Esophagus squamous epithelium (tissue), 5 donors: Measurements from ENCODE around the gene GAB2. TPM values are rescaled to one million over a fixed set of nuclear protein-coding genes. Genes with fewer than 3 reads are reported as not detected.
A peak's percentile ranks its signal among the peaks of the same experiment; 100 is the strongest.

Source experiments
- DNase-seq: peaks from one replicate; lab custom pipeline; 2025; lab: John Stamatoyannopoulos, UW
- H3K27ac ChIP-seq, 4 donors: fragments of 200-600 bp; sonication (generic); one replicate each; pipeline ENCODE4 v1.5.1; 2016 to 2019; ENCODE audit warnings: mild to moderate bottlenecking in 1 of 4
- H3K27me3 ChIP-seq, 4 donors: fragments of 200-600 bp; sonication (generic); 1 replicate in 3 of 4; 2 replicates in 1 of 4; pipeline versions ENCODE4 v1.5.1 to v1.6.0; 2017 to 2021; ENCODE audit warnings: antibody characterized with exemption in 1 of 4
- H3K36me3 ChIP-seq, 3 donors: fragments of 200-600 bp; sonication (generic); one replicate each; pipeline ENCODE4 v1.5.1; 2016 to 2019
- H3K4me1 ChIP-seq, 3 donors: fragments of 200-600 bp; sonication (generic); one replicate each; pipeline ENCODE4 v1.5.1; 2017 to 2019
- H3K4me3 ChIP-seq, 4 donors: fragments of 200-600 bp; sonication (generic); 1 replicate in 3 of 4; 2 replicates in 1 of 4; pipeline ENCODE4 v1.5.1; 2016 to 2019; ENCODE audit warnings: mild to moderate bottlenecking in 2 of 4, moderate library complexity in 1 of 4
- H3K9me3 ChIP-seq, 3 donors: fragments of 200-600 bp; sonication (generic); one replicate each; pipeline ENCODE4 v1.5.1; 2016 to 2019
- POLR2A ChIP-seq, 4 donors: fragments of 450-650 bp; IDR thresholded peaks; one replicate each; pipeline ENCODE4 v1.6.1; 2017; ENCODE audit warnings: antibody characterized with exemption in 4 of 4, mild to moderate bottlenecking in 4 of 4, moderate library complexity in 3 of 4
- WGBS, 2 donors: methylation state at CpG; one replicate each; pipeline ENCODE4 v1.1.5; 2018; 5-methylcytosine and 5-hydroxymethylcytosine counted together
- intact Hi-C: fragments of 100-400 bp; cut with DNase I; formaldehyde crosslinking; loops from one replicate; pipeline ENCODE4 v1.15.0; 2022
- total RNA-seq, 4 donors: library from RNA; depleted of rRNA; stranded (reverse); fragments of >200 nt; gene quantifications; one replicate each; pipeline ENCODE4 v1.1.0, GENCODE V29; 2016
- TF ChIP-seq, protein P1 (sequence below), 6 experiments: fragments of 450-650 bp in 4 of 6; fragments of 200-600 bp in 2 of 6; sonication (generic) in 2 of 6; IDR thresholded peaks; one replicate each; pipeline ENCODE4 v1.5.1; 2016 to 2019; ENCODE audit warnings: antibody characterized with exemption in 6 of 6, mild to moderate bottlenecking in 4 of 6, moderate library complexity in 4 of 6
- donor health status: DM: yes; HTN: yes; CAD: no.

GAB2 gene
- total RNA-seq, 4 donors from 2014 or later, result 4.6 to 23.7 (median 11.2) TPM

DNA sequence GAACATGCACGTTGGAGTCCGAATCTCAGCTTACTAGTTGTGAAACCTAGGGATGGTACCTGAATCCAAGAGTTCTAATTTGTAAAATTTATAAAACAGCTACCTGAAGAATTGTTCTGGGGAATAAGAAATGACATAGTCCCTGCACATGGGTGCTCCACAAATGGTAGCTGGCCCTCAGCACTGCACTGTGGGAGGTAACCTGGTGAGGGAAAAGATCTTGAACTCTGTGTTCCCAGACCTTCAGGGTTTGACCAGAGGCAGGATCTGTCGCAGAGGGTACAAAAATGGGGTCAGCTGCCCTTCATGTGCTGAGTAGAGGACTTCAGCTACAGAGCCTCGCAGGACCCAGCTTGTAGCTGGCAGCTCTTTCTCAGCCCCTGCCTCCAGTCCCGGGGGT is 155.4 kb downstream of the GAB2 start:
- WGBS, 2 donors, result 75 to 79% methylated on average over 4 to 5 of the region's 5 CpGs
- intact Hi-C loops, result no loop called here
- H3K4me1 ChIP-seq, result peaks cover 0 to 14% (median 3%) of the 10 kb centered on the region in 3 donors
- no peak overlapping the region for H3K27ac ChIP-seq
- no peak overlapping the region for H3K4me3 ChIP-seq
- H3K36me3 ChIP-seq, result no peaks in the 10 kb centered on the region
- no peaks in the 10 kb centered on the region for H3K9me3 ChIP-seq
- DNase-seq, result no peak
- TF ChIP-seq, protein P1, sequence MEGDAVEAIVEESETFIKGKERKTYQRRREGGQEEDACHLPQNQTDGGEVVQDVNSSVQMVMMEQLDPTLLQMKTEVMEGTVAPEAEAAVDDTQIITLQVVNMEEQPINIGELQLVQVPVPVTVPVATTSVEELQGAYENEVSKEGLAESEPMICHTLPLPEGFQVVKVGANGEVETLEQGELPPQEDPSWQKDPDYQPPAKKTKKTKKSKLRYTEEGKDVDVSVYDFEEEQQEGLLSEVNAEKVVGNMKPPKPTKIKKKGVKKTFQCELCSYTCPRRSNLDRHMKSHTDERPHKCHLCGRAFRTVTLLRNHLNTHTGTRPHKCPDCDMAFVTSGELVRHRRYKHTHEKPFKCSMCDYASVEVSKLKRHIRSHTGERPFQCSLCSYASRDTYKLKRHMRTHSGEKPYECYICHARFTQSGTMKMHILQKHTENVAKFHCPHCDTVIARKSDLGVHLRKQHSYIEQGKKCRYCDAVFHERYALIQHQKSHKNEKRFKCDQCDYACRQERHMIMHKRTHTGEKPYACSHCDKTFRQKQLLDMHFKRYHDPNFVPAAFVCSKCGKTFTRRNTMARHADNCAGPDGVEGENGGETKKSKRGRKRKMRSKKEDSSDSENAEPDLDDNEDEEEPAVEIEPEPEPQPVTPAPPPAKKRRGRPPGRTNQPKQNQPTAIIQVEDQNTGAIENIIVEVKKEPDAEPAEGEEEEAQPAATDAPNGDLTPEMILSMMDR (IDR thresholded peaks at IDR 0.05), result no peak
- TF ChIP-seq POLR2A (IDR thresholded peaks at IDR 0.05), result no peak
- H3K27me3 ChIP-seq, result no peaks in the 10 kb centered on the region

DNA sequence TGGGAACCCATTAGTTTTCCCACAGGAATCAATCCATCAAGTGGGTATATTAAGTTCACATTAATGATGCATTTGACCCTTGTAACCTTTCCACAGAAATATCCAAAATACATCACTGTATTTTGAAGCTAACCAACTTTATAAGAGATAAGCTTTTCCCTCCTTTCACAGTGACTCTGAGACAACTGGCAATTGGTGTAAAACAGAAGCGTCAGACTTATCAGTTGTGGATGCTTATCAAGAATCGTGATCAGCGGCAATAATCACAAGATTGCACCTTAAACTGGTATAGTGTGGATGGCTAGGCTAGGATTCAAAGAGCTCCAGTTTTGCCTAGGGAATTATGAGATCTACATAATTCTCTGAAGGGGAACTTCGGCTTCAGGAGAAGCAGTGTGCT is 155.8 kb downstream of the GAB2 start:
- DNase-seq, result no peak
- TF ChIP-seq, protein P1 (IDR thresholded peaks at IDR 0.05), result no peak
- TF ChIP-seq POLR2A (IDR thresholded peaks at IDR 0.05), result no peak
- intact Hi-C loops, result no loop called here
- Histone ChIP-seq H3K27me3 (no peaks in the 10 kb centered on the region), H3K36me3 (no peaks in the 10 kb centered on the region), H3K9me3 (no peaks in the 10 kb centered on the region), H3K4me3 (no peak overlapping the region), H3K4me1 (peaks cover 0 to 15% (median 6%) of the 10 kb centered on the region in 3 donors), H3K27ac (no peak overlapping the region)
- 88 to 90% methylated on average over 4 of the region's 4 CpGs for WGBS, 2 donors

DNA sequence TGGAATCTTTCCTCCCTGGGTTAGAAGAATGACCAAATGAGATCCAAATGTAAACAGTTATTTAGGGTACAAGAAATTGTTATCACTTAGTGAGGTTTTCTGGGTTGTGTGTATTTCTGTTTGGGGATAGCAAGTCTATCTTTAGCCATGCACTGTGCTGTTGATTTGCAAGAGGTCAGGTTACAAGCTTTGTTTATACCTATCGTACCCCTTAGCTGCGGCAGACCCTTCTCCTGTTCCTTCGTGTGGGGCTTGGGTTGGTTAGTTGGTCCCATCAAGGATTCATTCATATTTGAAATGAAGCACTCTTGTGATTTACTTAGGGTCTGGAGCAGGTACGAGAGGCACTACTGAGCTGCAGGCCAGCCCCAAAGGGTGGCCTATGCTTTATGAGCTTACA is 156.3 kb downstream of the GAB2 start:
- Histone ChIP-seq H3K9me3 (no peaks in the 10 kb centered on the region), H3K27ac (no peak overlapping the region), H3K27me3 (no peaks in the 10 kb centered on the region), H3K4me3 (no peak overlapping the region), H3K36me3 (no peaks in the 10 kb centered on the region), H3K4me1 (peaks cover 0 to 15% (median 10%) of the 10 kb centered on the region in 3 donors)
- WGBS, 2 donors, result 65 to 86% methylated on average over 4 of the region's 4 CpGs
- no peak for DNase-seq
- no peak for TF ChIP-seq POLR2A (IDR thresholded peaks at IDR 0.05)
- TF ChIP-seq, protein P1 (IDR thresholded peaks at IDR 0.05), result no peak
- intact Hi-C loops, result no loop called here

DNA sequence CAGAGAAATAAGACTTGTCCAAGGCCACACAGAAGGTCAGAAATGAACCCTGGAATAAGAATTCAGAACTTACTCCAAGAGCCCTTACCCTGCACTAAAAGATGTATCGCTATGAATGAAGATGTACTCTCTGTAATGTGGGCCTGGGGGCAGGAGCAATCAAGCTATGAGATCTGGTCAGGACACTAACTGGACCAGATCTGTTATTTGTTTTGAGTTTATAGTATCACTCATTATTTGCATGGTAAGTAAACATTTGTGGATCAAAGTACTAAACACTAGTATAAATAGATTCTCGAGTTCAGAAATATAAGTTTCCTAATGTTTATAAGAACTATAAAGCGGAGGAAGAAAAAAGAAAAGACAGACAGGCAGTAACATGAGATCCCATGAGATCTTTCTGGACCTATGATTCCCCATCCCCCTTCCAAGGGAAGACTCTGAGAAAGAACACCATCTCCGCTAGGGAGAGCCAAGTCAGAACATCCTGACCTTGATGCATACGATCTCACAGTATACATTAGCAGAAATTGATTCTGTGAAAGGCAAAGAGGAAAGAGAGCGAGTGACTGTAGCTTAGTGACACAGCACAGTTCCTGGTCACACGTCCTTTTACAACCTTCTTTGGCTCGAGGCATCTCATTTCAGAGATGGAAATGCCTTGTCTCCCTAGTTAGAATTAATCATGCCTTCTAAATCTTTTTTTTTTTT is 157.7 kb downstream of the GAB2 start:
- Histone ChIP-seq H3K9me3 (no peaks in the 10 kb centered on the region), H3K36me3 (no peaks in the 10 kb centered on the region), H3K27me3 (no peaks in the 10 kb centered on the region), H3K4me1 (peaks cover 0 to 22% (median 11%) of the 10 kb centered on the region in 3 donors), H3K27ac (no peak overlapping the region), H3K4me3 (no peak overlapping the region)
- DNase-seq, result no peak
- WGBS, 2 donors, result 80 to 82% methylated on average over 8 of the region's 8 CpGs
- intact Hi-C loops, result no loop called here
- no peak for TF ChIP-seq POLR2A (IDR thresholded peaks at IDR 0.05)
- TF ChIP-seq, protein P1 (IDR thresholded peaks at IDR 0.05), result no peak

DNA sequence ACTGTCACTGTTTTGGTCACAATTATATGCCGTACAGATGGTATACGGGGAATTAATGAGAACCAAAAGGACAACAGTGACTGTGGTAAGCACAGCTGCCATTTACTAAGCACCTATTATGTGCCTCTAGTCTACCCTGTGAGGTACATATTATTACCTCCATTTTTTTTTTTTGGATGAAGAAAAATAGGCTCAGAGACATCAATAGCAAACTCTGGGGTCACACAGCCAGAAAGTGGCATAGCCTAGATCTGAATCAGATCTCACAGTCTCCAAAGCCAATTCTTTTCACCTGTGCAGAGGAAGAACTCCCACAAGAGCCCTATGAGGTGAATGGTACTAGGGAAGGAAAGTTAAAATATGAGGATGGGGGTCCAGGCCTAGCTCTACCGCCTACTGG is 160.0 kb downstream of the GAB2 start:
- Histone ChIP-seq H3K4me3 (no peak overlapping the region), H3K27ac (peak overlapping the region in 3 of 4 donors; percentile 45 to 80 (median 65)), H3K9me3 (no peaks in the 10 kb centered on the region), H3K4me1 (peaks cover 0 to 22% (median 11%) of the 10 kb centered on the region in 3 donors), H3K36me3 (no peaks in the 10 kb centered on the region), H3K27me3 (no peaks in the 10 kb centered on the region)
- no peak for TF ChIP-seq POLR2A (IDR thresholded peaks at IDR 0.05)
- TF ChIP-seq, protein P1 (IDR thresholded peaks at IDR 0.05), result no peak
- no peak for DNase-seq
- intact Hi-C loops, result no loop called here
- WGBS, 2 donors, result 84 to 100% methylated on average over 3 of the region's 3 CpGs
